Loucy (cell line): ENCODE data around the gene CHCT1.

Experiments used
- H2AFZ ChIP-seq: fragments of 200-600 bp; sonication (generic); 2 replicates; pipeline ENCODE4 v1.6.0; 2016; ENCODE audit warnings: antibody characterized with exemption, mild to moderate bottlenecking, low read length, moderate library complexity
- H3F3A ChIP-seq: fragments of 200-600 bp; 2 replicates; pipeline ENCODE4 v1.6.0; 2016; ENCODE audit warnings: antibody characterized with exemption, low read depth, mild to moderate bottlenecking
- H3K27me3 ChIP-seq: fragments of 200-600 bp; sonication (generic); 2 replicates; pipeline ENCODE4 v1.6.1; 2014; ENCODE audit warnings: low read length, mild to moderate bottlenecking; ENCODE audit not compliant: insufficient read depth, poor library complexity, severe bottlenecking
- H3K36me3 ChIP-seq: fragments of 200-600 bp; sonication (generic); 2 replicates; pipeline ENCODE4 v1.6.1; 2016; ENCODE audit warnings: low read length; ENCODE audit not compliant: insufficient read depth
- H3K4me1 ChIP-seq: fragments of 200-600 bp; sonication (generic); 2 replicates; pipeline ENCODE4 v1.5.1; 2014; ENCODE audit warnings: low read length, mild to moderate bottlenecking; ENCODE audit not compliant: insufficient read depth, poor library complexity, severe bottlenecking
- H3K4me2 ChIP-seq: fragments of 200-600 bp; sonication (generic); 2 replicates; pipeline ENCODE4 v1.6.0; 2014; ENCODE audit warnings: antibody characterized with exemption, low read length, low read depth, mild to moderate bottlenecking; ENCODE audit not compliant: poor library complexity, severe bottlenecking
- H3K4me3 ChIP-seq: fragments of 200-600 bp; sonication (generic); 2 replicates; pipeline ENCODE4 v1.5.1; 2014; ENCODE audit warnings: low read length, mild to moderate bottlenecking, mixed read lengths; ENCODE audit not compliant: poor library complexity, severe bottlenecking
- H3K79me2 ChIP-seq: fragments of 200-600 bp; sonication (generic); 2 replicates; pipeline ENCODE4 v1.6.1; 2014; ENCODE audit warnings: low read length; ENCODE audit not compliant: insufficient read depth
- H3K9ac ChIP-seq: fragments of 200-600 bp; sonication (generic); 2 replicates; pipeline ENCODE4 v1.6.0; 2014; ENCODE audit warnings: mild to moderate bottlenecking, low read depth, low read length, moderate library complexity; ENCODE audit not compliant: poor library complexity, severe bottlenecking
- H3K9me2 ChIP-seq: fragments of 200-600 bp; sonication (generic); replicated peaks from 2 replicates; pipeline ENCODE4 v1.6.1; 2016; ENCODE audit warnings: low read depth, low read length, mixed read lengths
- H3K9me3 ChIP-seq: fragments of 200-600 bp; sonication (generic); 2 replicates; pipeline ENCODE4 v1.6.1; 2014; ENCODE audit warnings: mild to moderate bottlenecking, antibody characterized with exemption, low read length, low read depth; ENCODE audit not compliant: insufficient read depth
- H4K20me1 ChIP-seq: fragments of 200-600 bp; sonication (generic); 2 replicates; pipeline ENCODE4 v1.6.0; 2014; ENCODE audit warnings: antibody characterized with exemption, low read length, mild to moderate bottlenecking; ENCODE audit not compliant: insufficient read depth, poor library complexity, severe bottlenecking
- CTCF ChIP-seq: fragments of 200-600 bp; sonication (generic); conservative IDR thresholded peaks from 2 replicates; pipeline ENCODE4 v1.5.1; 2014; ENCODE audit warnings: mild to moderate bottlenecking, antibody characterized with exemption, low read length
- EZH2phosphoT487 ChIP-seq: fragments of 200-600 bp; IDR thresholded peaks from 2 replicates; pipeline ENCODE4 v1.6.1; 2018; ENCODE audit warnings: antibody characterized with exemption, mild to moderate bottlenecking, moderate library complexity, borderline replicate concordance

CHCT1 gene

GRCh38 chr17:60471451-60471850, 49.2 kb downstream of the CHCT1 start:
- Histone ChIP-seq H3K36me3 (peaks cover 38% of the 10 kb centered on the region), H2AFZ (no peak overlapping the region), H3F3A (no peaks in the 10 kb centered on the region), H3K9me3 (peaks cover 4% of the 10 kb centered on the region; the same call in 1 of the 2 replicates), H3K27me3 (no peaks in the 10 kb centered on the region), H4K20me1 (no peaks in the 10 kb centered on the region), H3K9ac (no peak overlapping the region), H3K9me2 (no peaks in the 10 kb centered on the region), H3K4me3 (no peak overlapping the region), H3K79me2 (no peaks in the 10 kb centered on the region), H3K4me1 (peaks cover 11% of the 10 kb centered on the region), H3K4me2 (no peak overlapping the region)
- TF ChIP-seq CTCF (no peak), EZH2phosphoT487 (no peak)

GRCh38 chr17:60472449-60472848, 50.2 kb downstream of the CHCT1 start:
- Histone ChIP-seq H3K9me2 (no peaks in the 10 kb centered on the region), H3K9ac (no peak overlapping the region), H3K9me3 (peaks cover 4% of the 10 kb centered on the region; the same call in 1 of the 2 replicates), H3K4me2 (no peak overlapping the region), H3K4me1 (peaks cover 11% of the 10 kb centered on the region), H3K27me3 (no peaks in the 10 kb centered on the region), H3K79me2 (no peaks in the 10 kb centered on the region), H3F3A (no peaks in the 10 kb centered on the region), H4K20me1 (no peaks in the 10 kb centered on the region), H3K4me3 (no peak overlapping the region), H2AFZ (no peak overlapping the region), H3K36me3 (peaks cover 35% of the 10 kb centered on the region)
- TF ChIP-seq CTCF: no peak
- TF ChIP-seq EZH2phosphoT487: no peak

- TF ChIP-seq EZH2phosphoT487 (no peak), CTCF (no peak)
- no peaks in the 10 kb centered on the region for H4K20me1 ChIP-seq
Observed at GRCh38 chr17:60473788-60474187, 51.5 kb downstream of the CHCT1 start.

More at GRCh38 chr17:60473788-60474187, 51.5 kb downstream of the CHCT1 start:
- H3K27me3 ChIP-seq: no peaks in the 10 kb centered on the region
- H3K79me2 ChIP-seq: no peaks in the 10 kb centered on the region
- H2AFZ ChIP-seq: no peak overlapping the region
- no peaks in the 10 kb centered on the region for H3K9me2 ChIP-seq
- peaks cover 22% of the 10 kb centered on the region for H3K36me3 ChIP-seq
- no peaks in the 10 kb centered on the region for H3F3A ChIP-seq
- peaks cover 11% of the 10 kb centered on the region for H3K4me1 ChIP-seq
- peaks cover 4% of the 10 kb centered on the region; the same call in 1 of the 2 replicates for H3K9me3 ChIP-seq
- no peak overlapping the region for H3K4me3 ChIP-seq
- no peak overlapping the region for H3K4me2 ChIP-seq
- H3K9ac ChIP-seq: no peak overlapping the region
